ENCODE data around the gene INHBA. TPM values are rescaled to one million over a fixed set of nuclear protein-coding genes. Genes with fewer than 3 reads are reported as not detected.

Gene INHBA
- total RNA-seq, 1 donor from 2014 or later, result 0.08 TPM

DNA sequence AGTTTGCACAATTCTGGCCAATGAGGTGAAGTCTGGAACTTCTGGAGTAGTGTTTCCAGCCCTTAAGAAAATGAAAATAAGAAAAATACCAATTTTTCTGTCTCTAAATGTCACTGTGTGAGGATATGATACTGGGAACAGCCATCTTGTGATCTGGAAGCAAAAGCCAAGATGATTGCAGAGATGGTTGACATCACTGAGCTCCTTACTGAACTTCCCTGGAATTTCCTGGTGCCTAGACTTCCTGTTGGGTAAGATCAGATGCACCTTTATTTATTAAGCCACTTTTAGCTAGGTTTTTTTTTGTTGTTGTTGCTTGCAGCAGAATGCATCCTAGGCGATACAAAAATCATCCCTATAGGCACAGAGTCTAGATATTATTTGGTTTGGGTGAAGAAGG, 27.3 kb upstream of the INHBA start:
- H3K4me3 Mint-ChIP-seq (ENCODE audit: unreplicated experiment), result no peak overlapping the region
- no peaks in the 10 kb centered on the region for H3K36me3 Mint-ChIP-seq (ENCODE audit: low read depth, unreplicated experiment)
- no peaks in the 10 kb centered on the region for H3K9me3 Mint-ChIP-seq (ENCODE audit: unreplicated experiment)
- H3K4me1 Mint-ChIP-seq (ENCODE audit: unreplicated experiment), result peaks cover 8% of the 10 kb centered on the region
- TF ChIP-seq, protein P1, sequence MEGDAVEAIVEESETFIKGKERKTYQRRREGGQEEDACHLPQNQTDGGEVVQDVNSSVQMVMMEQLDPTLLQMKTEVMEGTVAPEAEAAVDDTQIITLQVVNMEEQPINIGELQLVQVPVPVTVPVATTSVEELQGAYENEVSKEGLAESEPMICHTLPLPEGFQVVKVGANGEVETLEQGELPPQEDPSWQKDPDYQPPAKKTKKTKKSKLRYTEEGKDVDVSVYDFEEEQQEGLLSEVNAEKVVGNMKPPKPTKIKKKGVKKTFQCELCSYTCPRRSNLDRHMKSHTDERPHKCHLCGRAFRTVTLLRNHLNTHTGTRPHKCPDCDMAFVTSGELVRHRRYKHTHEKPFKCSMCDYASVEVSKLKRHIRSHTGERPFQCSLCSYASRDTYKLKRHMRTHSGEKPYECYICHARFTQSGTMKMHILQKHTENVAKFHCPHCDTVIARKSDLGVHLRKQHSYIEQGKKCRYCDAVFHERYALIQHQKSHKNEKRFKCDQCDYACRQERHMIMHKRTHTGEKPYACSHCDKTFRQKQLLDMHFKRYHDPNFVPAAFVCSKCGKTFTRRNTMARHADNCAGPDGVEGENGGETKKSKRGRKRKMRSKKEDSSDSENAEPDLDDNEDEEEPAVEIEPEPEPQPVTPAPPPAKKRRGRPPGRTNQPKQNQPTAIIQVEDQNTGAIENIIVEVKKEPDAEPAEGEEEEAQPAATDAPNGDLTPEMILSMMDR (IDR thresholded peaks at IDR 0.05; ENCODE audit: unreplicated experiment), result no peak
- DNase-seq (ENCODE audit: low spot score), result no peak
- H3K27ac Mint-ChIP-seq (ENCODE audit: unreplicated experiment), result no peak overlapping the region
- H3K27me3 Mint-ChIP-seq (ENCODE audit: unreplicated experiment), result no peaks in the 10 kb centered on the region

DNA sequence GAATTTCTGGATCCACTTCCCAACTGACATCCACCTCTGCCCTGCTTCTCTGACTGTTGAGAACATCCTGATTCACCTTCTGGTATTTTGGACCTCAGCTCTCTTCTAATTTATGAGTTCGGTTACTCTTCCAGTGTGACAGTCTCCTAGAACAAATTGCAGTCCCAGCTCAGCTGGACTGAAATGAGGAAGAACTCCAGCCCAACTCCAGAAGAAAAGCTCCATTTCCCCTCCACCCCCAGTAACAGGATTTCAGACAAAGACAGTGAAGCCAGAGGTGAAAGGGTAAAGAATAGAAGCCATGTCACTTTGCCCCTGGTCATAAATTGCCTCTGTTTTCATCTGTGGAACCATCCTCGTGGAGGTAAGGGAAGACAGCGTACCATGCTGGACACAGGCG, 26.2 kb upstream of the INHBA start:
- no peak for DNase-seq (ENCODE audit: low spot score)
- Mint-ChIP-seq H3K36me3 (ENCODE audit: low read depth, unreplicated experiment) (no peaks in the 10 kb centered on the region), H3K4me3 (ENCODE audit: unreplicated experiment) (no peak overlapping the region), H3K9me3 (ENCODE audit: unreplicated experiment) (no peaks in the 10 kb centered on the region), H3K27ac (ENCODE audit: unreplicated experiment) (no peak overlapping the region), H3K27me3 (ENCODE audit: unreplicated experiment) (no peaks in the 10 kb centered on the region), H3K4me1 (ENCODE audit: unreplicated experiment) (peaks cover 8% of the 10 kb centered on the region)
- TF ChIP-seq, protein P1 (IDR thresholded peaks at IDR 0.05; ENCODE audit: unreplicated experiment), result no peak

GRCh38 chr7:41725013-41725412, 22.1 kb upstream of the INHBA start:
- Mint-ChIP-seq H3K36me3 (ENCODE audit: low read depth, unreplicated experiment) (no peaks in the 10 kb centered on the region), H3K9me3 (ENCODE audit: unreplicated experiment) (no peaks in the 10 kb centered on the region), H3K27me3 (ENCODE audit: unreplicated experiment) (no peaks in the 10 kb centered on the region), H3K4me3 (ENCODE audit: unreplicated experiment) (no peak overlapping the region), H3K27ac (ENCODE audit: unreplicated experiment) (no peak overlapping the region), H3K4me1 (ENCODE audit: unreplicated experiment) (no peaks in the 10 kb centered on the region)
- no peak for DNase-seq (ENCODE audit: low spot score)
- TF ChIP-seq, protein P1 (IDR thresholded peaks at IDR 0.05; ENCODE audit: unreplicated experiment), result no peak

DNA sequence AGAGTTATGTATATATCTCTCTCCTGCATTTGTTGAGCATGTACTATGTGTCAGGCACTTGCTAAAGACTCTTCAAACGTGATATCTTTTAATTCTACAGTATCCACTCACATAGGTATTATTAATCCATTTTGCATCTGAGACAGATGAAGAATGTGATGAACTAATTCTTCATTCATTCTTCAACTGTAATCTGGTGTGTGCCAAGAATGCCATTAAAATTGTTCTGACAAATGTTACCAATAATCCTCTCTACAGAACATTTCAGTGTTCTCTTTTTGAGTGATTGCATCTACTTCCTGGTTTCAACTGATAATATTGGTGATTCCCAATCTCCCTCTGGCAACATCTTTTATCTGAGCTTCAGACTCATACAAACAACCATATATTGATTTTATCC, 18.0 kb upstream of the INHBA start:
- TF ChIP-seq, protein P1 (IDR thresholded peaks at IDR 0.05; ENCODE audit: unreplicated experiment), result no peak
- H3K4me3 Mint-ChIP-seq (ENCODE audit: unreplicated experiment), result no peak overlapping the region
- no peak for DNase-seq (ENCODE audit: low spot score)
- H3K27me3 Mint-ChIP-seq (ENCODE audit: unreplicated experiment), result no peaks in the 10 kb centered on the region
- no peaks in the 10 kb centered on the region for H3K4me1 Mint-ChIP-seq (ENCODE audit: unreplicated experiment)
- H3K9me3 Mint-ChIP-seq (ENCODE audit: unreplicated experiment), result no peaks in the 10 kb centered on the region
- H3K27ac Mint-ChIP-seq (ENCODE audit: unreplicated experiment), result no peak overlapping the region
- H3K36me3 Mint-ChIP-seq (ENCODE audit: low read depth, unreplicated experiment), result no peaks in the 10 kb centered on the region

DNA sequence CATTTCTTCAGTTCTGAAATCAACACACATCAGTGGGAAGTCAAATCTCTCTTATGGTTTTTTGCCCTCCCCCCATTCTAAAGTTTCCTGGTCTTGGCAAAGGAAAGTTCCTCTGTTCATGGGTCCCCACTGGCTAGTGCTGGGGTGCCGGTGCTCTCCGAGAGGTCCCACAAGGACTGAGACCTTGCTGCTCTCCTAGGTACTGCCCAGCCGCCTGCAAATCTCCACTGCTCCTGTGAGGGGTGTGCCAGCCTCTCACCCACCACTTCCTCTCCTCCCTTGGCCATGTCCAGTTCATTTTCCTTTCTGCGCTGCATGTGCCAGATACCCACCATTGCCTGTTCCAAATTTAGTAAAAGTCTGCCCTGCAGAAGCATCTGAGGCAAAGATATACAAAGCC, 17.2 kb upstream of the INHBA start:
- H3K4me3 Mint-ChIP-seq (ENCODE audit: unreplicated experiment), result no peak overlapping the region
- no peaks in the 10 kb centered on the region for H3K4me1 Mint-ChIP-seq (ENCODE audit: unreplicated experiment)
- no peaks in the 10 kb centered on the region for H3K9me3 Mint-ChIP-seq (ENCODE audit: unreplicated experiment)
- TF ChIP-seq, protein P1 (IDR thresholded peaks at IDR 0.05; ENCODE audit: unreplicated experiment), result no peak
- H3K27me3 Mint-ChIP-seq (ENCODE audit: unreplicated experiment), result no peaks in the 10 kb centered on the region
- DNase-seq (ENCODE audit: low spot score), result no peak
- H3K36me3 Mint-ChIP-seq (ENCODE audit: low read depth, unreplicated experiment), result no peaks in the 10 kb centered on the region
- no peak overlapping the region for H3K27ac Mint-ChIP-seq (ENCODE audit: unreplicated experiment)

Measured in endothelial cell (in vitro differentiated cells).